Measurements from ENCODE around the gene FOLH1.
"Not testable (repeated sequence)": the region's sequence is repeated elsewhere in the genome, so short reads cannot be mapped to it uniquely, and the experiment has no call there.

FOLH1 gene

DNA sequence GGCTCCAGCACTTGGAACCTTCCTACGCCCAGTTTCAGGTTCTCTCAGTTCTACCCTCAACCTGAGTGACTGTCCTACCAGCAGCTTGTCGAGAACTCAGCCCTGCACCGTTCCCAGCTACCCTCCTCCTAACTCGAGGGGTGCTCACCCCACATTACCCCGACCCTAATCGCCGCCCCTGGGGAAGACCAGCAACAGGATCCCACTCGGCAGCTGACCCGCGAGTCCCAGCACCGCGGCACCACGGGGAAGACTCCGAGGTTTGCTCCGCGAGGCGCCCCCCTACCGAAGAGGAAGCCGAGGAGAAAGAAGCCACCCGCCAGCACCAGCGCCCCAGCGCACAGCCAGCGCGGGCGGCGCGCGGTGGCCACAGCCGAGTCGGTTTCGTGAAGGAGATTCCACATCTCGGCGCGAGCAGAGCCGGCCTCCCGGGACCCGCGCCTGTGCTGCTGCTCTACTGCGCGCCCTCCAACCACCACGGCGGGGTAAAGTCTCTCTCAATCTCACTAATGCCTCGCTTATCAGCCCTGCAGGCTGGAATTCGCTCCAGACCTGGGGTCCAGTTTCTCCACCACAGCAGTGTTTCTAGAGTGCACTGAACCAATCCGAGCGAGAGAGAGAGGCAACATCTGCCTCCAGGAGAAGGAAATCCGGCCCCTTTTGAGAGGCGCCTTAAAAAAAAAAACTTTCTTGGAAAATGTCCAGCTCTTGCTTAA lies at the start of gene FOLH1:
Gene FOLH1, minus strand, starts transcription at position 597 of the 716 bp plus-strand sequence. Its CDS starts 193 bp downstream, at position 404.
- DNase-seq (ENCODE audit: low read depth): peak; percentile 0

DNA sequence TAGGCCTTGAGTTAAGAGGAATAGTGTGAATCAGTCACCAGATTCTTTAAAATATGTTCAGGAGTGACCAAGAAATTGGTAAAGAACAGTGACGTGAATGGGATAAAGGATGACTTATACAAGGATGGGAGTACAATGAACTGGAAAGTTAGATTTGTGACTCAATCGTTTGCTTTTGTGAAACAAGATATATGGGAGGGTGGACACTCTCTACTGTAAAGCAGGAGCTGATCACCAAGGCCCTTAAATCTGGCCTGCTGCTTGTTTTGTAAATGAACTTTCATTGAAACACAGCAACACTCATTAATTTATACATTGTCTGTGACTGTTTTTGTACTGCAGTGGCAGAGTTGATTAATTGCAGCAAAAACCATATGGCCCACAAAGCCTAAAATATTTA lies 46.7 kb upstream of the FOLH1 start:
- DNase-seq (ENCODE audit: low read depth): not testable (repeated sequence)

DNA sequence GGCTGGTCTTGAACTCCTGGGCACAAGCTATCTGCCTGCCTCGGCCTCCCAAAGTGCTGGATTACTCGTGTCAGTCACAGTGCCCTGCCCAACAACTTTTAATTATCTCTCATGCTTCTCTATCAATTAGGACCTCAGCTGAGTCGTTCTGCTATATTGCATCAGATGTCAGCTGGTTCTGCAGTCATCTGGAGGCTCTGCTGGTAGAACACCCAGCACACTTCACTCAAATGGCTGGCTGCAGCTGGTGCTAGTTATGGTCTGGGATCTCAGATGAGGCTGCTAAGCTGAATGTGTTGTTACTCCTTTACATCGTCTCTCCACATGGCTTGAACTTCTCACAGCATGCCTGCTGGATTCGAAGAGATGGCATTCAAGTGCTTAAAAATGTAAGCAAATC lies 42.8 kb upstream of the FOLH1 start:
- DNase-seq (ENCODE audit: low read depth): not testable (repeated sequence)

DNA sequence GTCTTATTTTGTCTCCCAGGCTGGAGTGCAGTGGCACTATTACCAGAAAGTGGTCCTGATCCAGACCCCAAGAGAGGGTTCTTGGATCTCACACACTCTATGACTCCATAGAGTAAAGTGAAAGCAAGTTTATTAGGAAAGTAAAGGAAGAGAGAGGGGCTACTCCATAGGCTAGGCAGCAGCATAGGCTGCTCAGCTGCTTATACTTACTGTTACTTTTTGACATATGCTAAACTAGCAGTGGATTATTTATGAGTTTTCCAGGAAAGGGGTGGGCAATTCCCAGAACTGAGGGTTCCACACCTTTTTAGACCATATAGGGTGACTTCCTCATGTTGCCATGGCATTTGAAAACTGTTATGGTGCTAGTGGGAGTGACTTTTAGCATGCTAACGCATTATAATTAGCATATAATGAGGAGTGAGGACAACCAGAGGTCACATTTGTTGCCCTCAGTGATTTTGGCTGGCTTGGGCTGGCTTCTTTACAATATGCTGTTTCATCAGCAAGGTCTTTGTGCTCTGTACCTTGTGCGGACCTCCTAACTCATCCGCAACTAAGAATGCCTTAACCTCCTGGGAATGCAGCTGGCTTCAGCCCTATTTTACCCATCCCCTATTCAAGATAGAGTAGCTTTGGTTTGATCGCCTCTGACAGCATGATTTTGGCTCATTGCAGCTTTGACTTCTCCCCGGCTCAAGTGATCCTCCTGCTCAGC lies 42.2 kb upstream of the FOLH1 start:
- not testable (repeated sequence) for DNase-seq (ENCODE audit: low read depth)

DNA sequence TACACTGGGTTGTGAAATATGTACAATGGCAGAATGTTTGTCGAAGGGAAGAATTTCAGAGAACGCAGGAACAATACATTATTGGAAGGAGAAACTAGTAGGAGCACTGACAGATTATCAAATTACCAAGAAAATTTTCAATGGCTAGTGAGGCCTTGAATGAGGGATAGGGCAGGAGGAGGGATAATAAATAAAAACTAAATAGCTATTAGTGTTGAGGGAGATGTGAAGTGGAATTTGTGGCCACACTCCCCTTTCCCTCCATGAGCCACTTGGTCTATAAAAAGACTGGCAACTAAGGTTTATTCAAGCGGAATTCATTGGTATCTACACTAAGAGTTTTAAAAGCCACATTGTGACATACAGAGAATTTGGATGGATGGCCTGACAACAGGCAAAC lies 41.0 kb upstream of the FOLH1 start:
- DNase-seq (ENCODE audit: low read depth): not testable (repeated sequence)

DNA sequence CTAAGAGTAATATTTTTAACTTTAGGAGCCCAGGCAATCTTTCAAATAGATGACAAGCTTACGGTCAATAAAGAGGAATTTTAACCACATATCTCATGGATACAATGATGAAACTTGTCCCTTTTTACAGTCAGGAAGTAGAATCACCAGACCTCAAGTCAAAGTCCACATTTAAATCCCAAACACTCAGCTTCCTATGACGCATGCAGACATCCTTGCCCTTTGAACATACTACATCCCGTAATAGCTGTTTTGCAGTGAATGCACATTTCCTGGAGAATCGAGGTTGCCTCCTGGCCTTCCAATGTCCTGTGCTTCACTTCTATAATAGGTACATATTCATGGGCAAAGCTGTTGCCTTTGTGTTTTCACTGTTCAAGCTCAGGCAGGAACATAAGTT lies 25.3 kb upstream of the FOLH1 start:
- DNase-seq (ENCODE audit: low read depth): not testable (repeated sequence)

DNA sequence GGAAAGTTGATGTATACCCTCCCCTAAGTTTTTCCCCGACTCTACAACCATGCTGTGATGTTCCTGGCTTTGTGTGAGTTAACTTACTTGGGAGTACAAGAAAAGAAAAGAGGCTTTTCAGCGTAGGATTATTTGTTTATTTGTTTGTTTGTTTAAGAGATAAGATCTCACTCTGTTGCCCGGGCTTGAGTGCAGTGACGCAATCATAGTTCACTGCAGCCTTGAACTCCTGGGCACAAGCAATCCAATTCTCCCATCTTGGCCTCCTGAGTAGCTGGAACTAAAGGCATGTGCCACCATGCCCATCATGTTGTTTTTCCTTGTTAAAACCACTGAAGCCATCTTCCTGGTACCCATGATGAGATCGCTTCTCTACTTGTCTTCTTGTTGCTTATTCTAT lies 24.6 kb upstream of the FOLH1 start:
- DNase-seq (ENCODE audit: low read depth): not testable (repeated sequence)

DNA sequence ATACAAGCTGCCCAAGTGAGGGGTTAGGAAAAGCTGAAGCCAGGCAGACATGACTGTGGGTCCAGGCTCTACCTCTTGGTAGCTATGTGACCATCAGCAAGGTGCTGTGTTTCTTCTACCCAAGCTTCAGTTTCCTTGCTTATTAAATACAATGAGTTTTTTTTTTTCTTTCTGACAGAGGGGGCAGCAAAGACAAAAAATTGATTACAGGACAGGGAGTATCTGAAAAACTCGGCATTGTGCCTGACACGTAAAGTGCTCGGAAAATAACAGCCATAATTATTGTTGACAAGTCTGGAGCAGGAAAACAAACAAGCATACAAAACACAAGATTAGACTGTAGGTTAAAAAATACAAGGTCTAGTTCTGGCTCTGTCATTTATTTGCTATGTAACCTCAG lies 23.3 kb upstream of the FOLH1 start:
- not testable (repeated sequence) for DNase-seq (ENCODE audit: low read depth)

DNA sequence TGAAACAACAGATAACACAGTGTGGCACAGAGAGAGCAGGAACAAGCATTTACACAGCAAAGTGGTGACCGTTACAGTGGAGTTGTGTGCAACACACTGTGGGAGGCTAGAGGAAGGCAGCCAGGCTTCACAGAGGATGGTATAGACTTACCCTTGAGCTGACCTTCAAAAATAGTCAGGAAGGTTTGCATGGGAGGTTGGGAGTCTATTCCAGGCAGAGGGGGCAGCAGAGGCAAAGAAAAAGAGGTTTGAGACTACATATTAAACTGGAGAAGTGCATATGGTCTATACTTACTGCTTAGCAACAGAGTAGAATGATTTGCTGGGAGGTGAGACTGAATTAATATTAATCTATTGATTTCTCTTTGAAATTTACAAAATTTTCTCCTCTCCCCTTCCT lies 22.1 kb upstream of the FOLH1 start:
- not testable (repeated sequence) for DNase-seq (ENCODE audit: low read depth)

DNA sequence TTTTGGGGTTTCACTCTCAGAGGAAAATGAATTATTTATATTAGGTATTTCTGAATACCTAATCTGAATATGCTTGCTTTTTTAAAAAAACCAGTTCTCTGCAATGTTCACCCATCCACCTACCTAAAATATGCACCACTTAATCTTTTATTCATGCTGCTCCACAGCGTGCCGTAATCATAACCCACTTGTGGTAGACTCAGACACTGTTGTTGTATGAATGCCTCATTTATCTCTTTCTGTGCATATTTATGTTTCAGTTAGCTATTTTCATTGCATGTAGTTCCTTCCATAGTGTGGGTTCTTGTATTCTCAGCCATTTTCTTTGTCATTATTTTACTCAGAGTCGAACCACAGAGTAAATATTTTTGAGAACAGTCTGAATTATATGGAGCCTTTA lies 21.6 kb upstream of the FOLH1 start:
- not testable (repeated sequence) for DNase-seq (ENCODE audit: low read depth)

DNA sequence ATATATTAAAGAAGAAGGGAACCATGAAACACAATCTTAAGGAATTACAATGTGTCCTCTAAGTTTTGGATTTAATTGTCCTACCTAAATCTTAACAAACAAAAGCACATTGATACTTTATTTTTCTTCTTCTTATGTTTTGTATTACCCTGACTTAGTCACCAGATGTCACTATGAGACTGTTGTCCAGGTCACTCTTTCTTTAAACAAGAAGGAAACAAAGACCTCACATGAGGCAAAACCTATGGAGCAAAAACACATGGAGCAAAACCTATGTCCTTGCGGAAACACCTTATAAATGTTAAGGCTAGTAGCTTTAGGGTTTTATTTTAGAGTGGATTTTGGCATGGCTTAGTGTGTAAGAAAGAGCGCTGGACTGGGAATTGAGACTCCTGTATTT lies 20.7 kb upstream of the FOLH1 start:
- DNase-seq (ENCODE audit: low read depth): not testable (repeated sequence)

DNA sequence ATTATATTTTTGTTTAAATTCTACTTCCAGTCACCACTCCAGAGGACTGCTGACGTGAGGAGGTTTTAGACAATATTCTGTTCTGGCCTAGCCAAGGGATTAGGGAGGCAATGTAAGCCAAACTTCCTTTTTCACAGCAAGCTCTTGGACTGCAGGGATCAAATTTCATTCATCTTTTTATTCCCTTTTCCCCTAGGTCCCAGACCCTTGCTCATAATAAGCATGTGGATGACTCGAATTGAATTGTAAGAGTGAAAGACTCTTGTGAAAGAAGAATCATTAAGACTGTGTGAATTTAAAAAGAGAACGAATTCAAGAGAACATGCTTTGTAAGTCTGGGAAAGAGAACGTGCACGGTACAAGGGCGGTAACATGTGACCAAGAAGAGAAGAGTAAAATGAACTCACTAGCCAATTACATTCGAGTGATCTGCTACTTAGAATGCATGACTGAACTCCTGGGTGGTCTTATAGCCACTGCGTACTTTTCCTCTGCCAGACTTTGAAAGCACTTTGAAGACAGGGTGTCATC lies 16.9 kb upstream of the FOLH1 start:
- not testable (repeated sequence) for DNase-seq (ENCODE audit: low read depth)

DNA sequence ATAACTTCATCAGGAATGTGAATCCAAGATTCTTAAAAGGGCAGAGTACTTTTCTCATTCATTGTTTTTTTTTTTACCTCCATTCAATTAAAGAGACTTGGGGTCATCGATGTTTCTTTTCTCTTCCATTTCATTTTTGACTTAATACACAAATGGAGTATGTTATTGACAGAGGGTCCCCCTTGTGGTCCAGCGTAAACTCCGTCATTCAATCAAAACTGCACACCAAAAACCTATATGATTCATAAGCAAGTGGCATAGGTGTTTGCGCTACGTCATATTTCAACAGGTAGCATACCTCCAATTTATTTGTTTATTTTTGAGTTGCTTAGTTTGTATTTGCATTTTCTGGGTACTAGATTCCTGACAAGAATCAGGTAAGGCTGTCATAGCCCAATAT lies 12.7 kb upstream of the FOLH1 start:
- no peak for DNase-seq (ENCODE audit: low read depth)

DNA sequence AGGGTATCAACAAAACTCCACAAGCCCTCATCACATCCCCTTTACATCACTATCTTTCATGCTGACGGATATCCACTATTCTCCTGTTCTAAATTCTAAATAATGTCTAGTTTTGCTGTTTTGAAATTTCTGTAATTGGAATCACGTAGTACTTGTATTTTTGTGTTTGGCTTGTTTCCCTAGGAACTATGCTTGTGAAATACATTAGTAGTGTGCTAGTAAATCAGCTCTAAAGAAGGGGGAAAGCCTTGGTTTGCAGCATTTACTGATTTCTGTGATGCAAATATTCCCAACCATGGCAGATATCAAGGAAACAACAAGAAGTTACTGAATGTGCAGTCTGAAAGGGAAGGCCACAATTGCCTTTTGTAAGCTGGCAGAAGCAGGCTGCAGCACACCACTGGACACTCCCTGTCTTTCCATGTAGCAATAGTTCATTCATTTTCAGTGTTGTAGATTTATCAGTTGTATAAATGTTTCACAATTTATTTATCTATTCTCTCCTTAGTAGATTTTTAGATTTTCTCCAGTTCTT lies 4.7 kb upstream of the FOLH1 start:
- DNase-seq (ENCODE audit: low read depth): no peak

DNA sequence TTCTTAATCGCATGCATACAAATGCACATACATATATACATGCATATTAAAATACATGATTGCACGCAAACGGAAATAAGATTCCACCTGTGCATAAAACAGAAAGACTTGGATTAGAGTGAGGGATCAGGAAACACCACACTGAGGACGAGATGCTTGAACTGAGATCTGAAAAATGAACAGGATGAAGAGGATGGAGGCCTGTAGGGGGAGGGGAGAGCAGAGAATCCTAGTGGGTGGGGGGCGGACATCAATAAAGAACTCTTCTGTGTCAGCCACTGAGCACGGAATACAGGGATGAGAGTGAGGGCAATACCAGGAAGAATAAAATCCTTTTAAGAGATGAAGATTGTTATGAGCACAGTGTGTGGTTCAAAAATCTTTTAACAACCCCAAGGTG lies 1.4 kb downstream of the FOLH1 start:
- DNase-seq (ENCODE audit: low read depth): not testable (repeated sequence)

DNA sequence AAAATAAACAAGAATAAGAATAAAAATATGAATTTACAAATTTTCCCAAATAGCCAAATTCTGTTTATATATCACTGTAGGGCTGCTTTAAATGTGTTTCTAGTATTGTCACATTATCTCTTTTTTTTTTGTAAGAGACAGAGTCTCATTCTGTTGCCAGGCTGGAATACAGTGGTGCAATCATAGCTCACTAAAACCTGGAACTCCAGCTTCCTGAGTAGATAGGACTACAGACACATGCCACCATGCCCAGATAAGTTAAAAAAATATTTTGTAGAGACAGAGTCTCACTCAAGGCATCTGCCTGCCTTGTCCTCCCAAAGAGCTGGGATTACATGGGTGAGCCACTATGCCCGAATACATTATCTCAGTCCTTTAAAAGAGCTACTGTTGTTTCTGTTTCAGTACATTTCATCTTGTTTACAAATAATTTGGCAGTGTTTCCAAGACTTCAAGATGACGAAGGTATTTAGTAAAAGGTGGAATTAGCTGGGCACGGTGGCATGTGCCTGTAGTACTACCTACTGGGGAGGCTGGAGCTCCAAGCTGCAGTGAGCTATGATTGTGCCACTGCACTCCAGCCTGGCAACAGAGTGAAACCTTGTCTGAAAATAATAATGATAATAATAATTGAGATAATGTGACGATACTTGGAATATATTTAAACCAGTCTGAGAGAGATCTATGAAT lies 6.0 kb downstream of the FOLH1 start:
- no peak for DNase-seq (ENCODE audit: low read depth)

DNA sequence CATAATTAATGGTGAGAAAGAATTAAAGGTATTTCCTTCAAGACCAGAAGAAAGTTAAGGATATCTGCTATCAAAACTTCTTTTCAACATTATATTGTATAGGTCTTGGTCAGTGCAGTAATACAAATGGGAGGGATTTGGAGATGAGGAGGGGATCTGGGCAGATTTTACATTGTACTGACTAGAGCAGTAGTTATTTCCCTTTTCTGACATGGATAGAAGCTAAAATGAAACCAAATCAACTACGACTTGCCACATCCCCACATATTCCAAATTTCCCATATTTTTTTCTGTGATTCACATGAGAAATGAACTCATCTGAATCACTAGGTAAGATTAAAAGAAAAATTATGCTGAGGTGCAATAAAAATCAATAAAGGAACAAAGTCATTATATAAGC lies 11.6 kb downstream of the FOLH1 start:
- not testable (repeated sequence) for DNase-seq (ENCODE audit: low read depth)

DNA sequence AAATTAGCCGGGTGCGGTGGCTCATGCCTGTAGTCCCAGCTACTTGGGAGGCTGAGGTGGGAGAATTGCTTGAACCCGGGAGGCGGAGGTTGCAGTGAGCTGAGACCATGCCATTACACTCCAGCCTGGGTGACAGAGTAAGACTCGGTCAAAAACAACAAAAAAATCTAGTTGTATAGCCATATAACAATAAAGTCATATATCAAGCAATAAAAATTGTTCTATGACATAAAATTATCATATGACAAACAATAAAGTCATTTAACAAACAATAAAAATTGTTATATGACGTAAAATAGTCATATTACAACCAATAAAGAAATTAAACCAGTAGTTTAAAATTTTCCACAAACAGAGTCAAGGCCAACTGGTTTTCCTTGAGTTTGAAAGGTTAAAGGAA lies 12.4 kb downstream of the FOLH1 start:
- DNase-seq (ENCODE audit: low read depth): not testable (repeated sequence)

DNA sequence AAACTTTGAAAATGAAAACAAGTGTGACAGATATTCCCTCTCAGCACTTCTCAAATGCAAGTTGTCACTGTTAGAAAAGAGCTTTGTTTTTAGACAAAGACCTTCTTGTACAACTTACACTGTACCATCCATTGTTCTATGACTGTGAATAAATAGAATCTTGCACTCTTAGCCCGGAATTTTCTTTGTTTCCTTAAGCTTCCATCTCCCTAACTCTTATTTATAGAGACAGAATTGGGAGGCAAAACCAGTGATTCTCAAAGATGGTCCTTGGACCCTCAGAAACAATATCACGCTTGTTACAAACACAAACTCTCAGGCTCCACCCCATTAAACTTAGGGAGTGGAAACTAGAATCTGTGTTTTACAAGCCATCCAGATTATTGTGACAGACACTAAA lies 18.1 kb downstream of the FOLH1 start:
- not testable (repeated sequence) for DNase-seq (ENCODE audit: low read depth)

DNA sequence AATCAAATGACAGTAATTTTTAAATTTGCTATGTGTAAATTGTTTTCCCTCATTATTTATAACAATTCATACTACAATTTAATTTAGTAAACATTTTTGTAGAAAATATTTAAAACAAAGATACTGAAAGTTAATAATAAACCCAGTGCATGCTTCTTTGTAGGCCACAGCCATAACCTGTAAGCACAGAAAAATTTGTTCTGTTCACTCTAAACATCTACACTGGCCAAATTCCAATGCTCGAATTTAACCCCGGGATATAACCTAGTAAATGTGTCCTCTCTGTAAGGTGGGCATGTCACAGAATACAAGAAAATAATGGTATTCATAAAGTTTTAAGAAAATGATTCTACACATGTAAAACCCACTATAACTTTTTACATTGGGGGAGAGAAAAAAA lies 22.2 kb downstream of the FOLH1 start:
- DNase-seq (ENCODE audit: low read depth): not testable (repeated sequence)

DNA sequence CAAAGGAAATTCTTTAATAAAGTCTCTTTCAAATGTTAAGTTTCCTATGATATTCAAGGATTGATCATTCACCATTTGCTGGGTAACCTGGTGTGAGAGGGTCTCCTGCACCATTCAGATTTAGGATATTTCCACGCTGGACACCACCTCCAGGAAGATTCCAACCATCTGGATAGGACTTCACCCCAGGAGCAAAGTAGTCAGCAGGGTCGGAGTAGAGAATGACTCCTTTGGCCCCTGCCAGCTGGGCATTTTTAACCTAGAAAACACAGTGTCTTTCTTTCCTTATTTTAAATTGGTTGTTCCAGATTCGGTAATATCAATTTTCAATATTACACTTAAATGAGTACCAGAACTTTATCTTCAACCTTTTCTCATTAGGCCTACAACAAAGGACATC lies 22.8 kb downstream of the FOLH1 start:
- not testable (repeated sequence) for DNase-seq (ENCODE audit: low read depth)

DNA sequence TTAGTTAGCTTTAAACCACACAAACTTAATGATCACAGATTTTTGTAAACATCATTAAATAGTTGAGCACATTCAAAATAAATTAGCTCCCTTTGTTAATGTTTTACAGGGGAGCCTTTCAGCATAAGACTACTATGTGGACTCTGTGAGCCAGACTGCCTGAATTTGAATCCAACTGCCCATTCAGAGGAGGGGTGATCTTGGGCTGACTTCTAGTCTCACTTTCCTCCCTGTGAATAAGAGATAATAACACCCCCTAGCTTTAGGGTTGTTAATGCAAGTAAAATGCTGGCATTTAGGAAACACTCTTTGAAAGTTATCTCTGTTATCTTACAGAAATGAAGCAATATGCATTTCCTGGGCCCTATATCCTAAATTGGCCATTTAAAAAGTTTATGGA lies 23.6 kb downstream of the FOLH1 start:
- DNase-seq (ENCODE audit: low read depth): not testable (repeated sequence)

Data from activated T-cell treated with anti-CD3 and anti-CD28 coated beads for 48 hours (primary cell).